ENCODE results near the gene CAPN15. TPM values are rescaled to one million over a fixed set of nuclear protein-coding genes. Genes with fewer than 3 reads are reported as not detected.
A peak's percentile ranks its signal among the peaks of the same experiment; 100 is the strongest.

Gene CAPN15
- polyA plus RNA-seq, 1 experiment: 7.5 TPM

DNA sequence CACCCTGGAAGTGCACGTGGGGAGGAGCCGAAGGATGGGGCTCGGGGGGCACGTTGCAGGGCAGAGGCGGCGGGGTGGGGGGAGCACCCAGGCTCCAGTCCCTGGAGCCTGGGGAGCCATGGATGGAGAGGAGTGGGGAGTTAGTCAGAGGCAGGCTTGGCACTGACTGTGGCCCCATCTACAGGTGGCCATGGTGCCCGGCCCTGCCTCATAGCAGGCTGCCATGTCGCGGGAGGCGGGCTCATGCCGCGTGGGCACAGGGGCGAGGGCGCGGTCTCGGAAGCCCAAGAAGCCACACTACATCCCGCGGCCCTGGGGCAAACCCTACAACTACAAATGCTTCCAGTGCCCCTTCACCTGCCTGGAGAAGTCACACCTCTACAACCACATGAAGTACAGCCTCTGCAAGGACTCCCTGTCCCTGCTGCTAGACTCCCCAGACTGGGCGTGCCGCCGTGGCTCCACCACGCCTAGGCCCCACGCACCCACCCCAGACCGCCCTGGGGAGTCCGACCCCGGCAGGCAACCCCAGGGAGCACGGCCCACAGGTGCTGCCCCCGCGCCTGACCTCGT lies 35.6 kb downstream of the CAPN15 start:
- Histone ChIP-seq H3K27me3 (ENCODE audit: control insufficient read depth, insufficient read depth, low read length) (peaks cover 31% of the 10 kb centered on the region), H3K4me3 (ENCODE audit: low read depth, low read length) (no peak overlapping the region), H3K27ac (ENCODE audit: low read depth, low read length) (no peak overlapping the region), H3K9me3 (ENCODE audit: control insufficient read depth, insufficient read depth, low read length) (peaks cover 3% of the 10 kb centered on the region; the same call in 1 of the 2 replicates)
- CTCF ChIA-PET: no interaction called here
- DNase-seq (ENCODE audit: low read depth, low spot score): no peak
- POLR2A ChIA-PET: no interaction called here
- TF ChIP-seq, protein P1, sequence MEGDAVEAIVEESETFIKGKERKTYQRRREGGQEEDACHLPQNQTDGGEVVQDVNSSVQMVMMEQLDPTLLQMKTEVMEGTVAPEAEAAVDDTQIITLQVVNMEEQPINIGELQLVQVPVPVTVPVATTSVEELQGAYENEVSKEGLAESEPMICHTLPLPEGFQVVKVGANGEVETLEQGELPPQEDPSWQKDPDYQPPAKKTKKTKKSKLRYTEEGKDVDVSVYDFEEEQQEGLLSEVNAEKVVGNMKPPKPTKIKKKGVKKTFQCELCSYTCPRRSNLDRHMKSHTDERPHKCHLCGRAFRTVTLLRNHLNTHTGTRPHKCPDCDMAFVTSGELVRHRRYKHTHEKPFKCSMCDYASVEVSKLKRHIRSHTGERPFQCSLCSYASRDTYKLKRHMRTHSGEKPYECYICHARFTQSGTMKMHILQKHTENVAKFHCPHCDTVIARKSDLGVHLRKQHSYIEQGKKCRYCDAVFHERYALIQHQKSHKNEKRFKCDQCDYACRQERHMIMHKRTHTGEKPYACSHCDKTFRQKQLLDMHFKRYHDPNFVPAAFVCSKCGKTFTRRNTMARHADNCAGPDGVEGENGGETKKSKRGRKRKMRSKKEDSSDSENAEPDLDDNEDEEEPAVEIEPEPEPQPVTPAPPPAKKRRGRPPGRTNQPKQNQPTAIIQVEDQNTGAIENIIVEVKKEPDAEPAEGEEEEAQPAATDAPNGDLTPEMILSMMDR (IDR thresholded peaks at IDR 0.05; ENCODE audit: low read depth, low read length): no peak

DNA sequence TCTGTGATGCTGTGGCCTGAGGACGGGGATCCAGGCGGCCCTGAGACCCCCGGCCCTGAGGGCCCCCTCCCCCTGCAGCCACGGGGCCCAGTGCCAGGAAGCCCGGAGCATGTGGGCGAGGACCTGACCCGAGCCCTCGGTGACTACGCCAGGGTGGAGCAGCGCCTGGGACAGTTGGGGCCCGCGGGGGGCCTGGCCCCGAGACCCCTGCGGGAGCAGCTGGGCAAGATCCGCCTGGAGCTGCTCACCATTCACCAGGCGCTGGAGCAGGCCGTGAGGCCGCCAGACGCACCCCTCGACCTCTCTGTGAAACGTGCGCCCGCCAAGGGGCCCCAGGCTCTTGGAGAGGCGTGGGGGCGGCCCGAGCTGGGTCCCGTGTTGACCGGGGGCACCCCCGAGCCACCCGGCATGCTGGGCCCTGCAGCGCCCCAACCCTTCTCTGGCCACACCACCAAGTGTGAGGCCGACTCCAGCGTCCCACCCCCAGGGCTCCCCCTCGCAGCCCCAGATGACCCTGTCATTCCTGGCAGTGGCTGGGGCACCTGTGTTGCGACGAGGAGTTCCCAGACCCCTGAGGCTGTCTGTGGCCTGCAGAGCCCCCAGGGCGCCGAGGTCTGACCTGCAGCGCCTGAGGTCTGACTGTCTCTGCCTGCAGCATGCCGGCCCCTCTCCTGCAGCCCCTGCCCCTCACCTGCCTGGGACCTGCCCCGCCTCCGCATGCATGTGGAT lies 37.3 kb downstream of the CAPN15 start:
- Histone ChIP-seq H3K27ac (ENCODE audit: low read depth, low read length) (no peak overlapping the region), H3K27me3 (ENCODE audit: control insufficient read depth, insufficient read depth, low read length) (peaks cover 16% of the 10 kb centered on the region), H3K4me3 (ENCODE audit: low read depth, low read length) (no peak overlapping the region), H3K9me3 (ENCODE audit: control insufficient read depth, insufficient read depth, low read length) (peaks cover 3% of the 10 kb centered on the region; the same call in 1 of the 2 replicates)
- TF ChIP-seq, protein P1 (IDR thresholded peaks at IDR 0.05; ENCODE audit: low read depth, low read length): no peak
- ChIA-PET CTCF (no interaction called here), POLR2A (no interaction called here)
- no peak for DNase-seq (ENCODE audit: low read depth, low spot score)

DNA sequence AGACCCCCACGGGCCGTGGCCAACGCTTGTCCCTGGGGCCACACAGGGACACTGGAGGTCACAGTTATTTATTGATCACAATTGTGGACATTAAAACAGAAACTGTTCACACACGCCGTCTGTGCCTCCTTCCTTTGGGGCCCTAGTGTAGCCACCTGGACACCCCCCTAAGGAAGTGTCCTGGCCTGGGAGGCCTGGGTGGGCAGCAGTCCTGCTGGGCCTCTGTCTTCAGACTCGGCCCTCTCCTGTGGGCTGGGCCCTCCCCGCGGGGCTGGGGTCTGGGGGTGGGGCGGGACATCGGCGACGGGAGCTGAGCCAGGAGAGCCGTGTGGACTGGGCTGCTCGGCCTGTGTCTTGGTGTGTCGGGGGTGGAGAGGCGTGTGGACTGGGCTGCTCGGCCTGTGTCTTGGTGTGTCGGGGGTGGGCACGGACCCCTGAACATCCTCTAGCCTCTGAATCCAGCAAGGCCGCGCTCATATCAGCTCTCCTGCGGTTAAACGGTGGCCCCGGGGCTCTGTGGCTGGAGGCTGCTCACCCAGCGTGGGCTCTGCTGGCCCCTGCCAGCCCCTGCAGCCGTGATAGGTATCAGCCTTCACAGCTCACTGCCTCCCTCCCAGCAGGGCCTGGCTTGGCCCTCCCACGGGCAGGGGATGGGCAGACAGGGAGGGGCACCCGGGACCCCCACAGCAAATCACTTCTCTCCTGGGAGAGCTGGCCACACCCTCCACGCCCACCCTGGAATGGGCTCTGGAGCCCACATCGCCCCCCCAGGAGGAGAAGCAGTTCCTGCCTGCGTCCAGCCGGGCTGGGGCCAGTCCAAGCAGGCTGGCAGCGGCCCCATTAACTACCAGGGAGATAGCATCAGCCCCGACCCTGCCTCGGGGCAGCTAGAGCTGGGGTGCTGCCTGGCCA lies 38.2 kb downstream of the CAPN15 start:
- ChIA-PET POLR2A (interaction anchor here (1.0 kb wide), 1 partner anchor 10 kb away, joined by 3 read pairs; no protein-coding TSS in a partner anchor), CTCF (no interaction called here)
- no peak overlapping the region for H3K4me3 ChIP-seq (ENCODE audit: low read depth, low read length)
- DNase-seq (ENCODE audit: low read depth, low spot score): no peak
- H3K9me3 ChIP-seq (ENCODE audit: control insufficient read depth, insufficient read depth, low read length): peaks cover 3% of the 10 kb centered on the region; the same call in 1 of the 2 replicates
- TF ChIP-seq, protein P1 (IDR thresholded peaks at IDR 0.05; ENCODE audit: low read depth, low read length): no peak
- peaks cover 16% of the 10 kb centered on the region for H3K27me3 ChIP-seq (ENCODE audit: control insufficient read depth, insufficient read depth, low read length)
- no peak overlapping the region for H3K27ac ChIP-seq (ENCODE audit: low read depth, low read length)

DNA sequence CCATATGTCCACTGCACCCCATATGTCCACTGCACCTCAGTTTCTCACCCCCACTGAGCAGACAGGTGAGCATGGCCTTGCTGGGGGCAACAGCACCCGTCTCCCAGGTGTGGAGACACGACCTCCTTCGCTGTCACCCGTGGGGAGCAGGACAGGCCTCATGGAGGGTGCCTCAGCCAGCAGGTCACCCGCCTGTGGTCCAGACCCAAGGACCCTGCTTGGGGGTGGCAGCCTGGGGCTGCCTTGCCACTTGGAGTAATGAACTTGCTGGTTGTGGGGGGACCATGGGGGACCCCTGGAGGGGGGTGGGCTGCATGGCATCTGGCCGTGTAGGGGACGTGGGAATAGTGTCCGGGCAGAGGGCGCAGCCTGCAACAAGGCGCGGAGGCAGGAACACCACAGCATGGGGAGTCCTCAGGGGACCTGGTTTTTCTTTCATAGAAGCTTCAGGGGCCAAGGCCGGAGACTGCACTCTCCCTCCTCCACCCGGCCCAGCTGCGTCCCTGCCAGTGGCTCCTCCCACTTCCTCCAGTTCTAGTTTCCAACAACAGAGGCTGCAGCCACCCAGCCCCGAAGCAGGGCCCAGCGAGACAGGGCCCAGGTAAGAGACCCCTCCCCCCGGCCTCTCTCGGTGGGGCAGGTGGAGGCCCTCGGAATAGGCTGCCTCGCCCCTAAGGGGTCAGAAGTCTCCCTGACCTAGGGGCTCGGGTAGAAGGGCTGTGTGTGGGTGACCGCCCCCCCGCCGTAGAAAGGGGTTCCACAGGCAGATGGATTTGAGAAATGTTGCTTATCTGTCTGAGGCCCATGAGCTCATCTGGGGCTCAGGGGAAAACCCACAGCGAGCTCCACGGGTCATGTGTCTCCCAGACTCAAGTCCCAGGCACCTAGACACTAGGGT lies 39.2 kb downstream of the CAPN15 start, which contains the start of gene NHLRC4:
NHLRC4 (plus strand) TSS at position 531 of the 898 bp plus-strand sequence. CDS start 1,043 bp downstream, outside the sequence.
- TF ChIP-seq, protein P1 (IDR thresholded peaks at IDR 0.05; ENCODE audit: low read depth, low read length): no peak

More for the DNA sequence above, 39.2 kb downstream of the CAPN15 start, which contains the start of gene NHLRC4:
- H3K27me3 ChIP-seq (ENCODE audit: control insufficient read depth, insufficient read depth, low read length): peaks cover 6% of the 10 kb centered on the region
- no peak for DNase-seq (ENCODE audit: low read depth, low spot score)
- ChIA-PET CTCF (interaction anchor here (0.7 kb wide), 1 partner anchor 101 kb away, joined by 4 read pairs; no protein-coding TSS in a partner anchor), POLR2A (interaction anchor here (1.0 kb wide), 1 partner anchor 11 kb away, joined by 3 read pairs; no protein-coding TSS in a partner anchor)
- peaks cover 3% of the 10 kb centered on the region; the same call in 1 of the 2 replicates for H3K9me3 ChIP-seq (ENCODE audit: control insufficient read depth, insufficient read depth, low read length)
- no peak within 1 kb of the TSS for H3K27ac ChIP-seq (ENCODE audit: low read depth, low read length)
- peak within 1 kb of the TSS; percentile 23 for H3K4me3 ChIP-seq (ENCODE audit: low read depth, low read length)
